K562 (cell line): ENCODE measurements around the gene HMGN2. TPM values are rescaled to one million over a fixed set of nuclear protein-coding genes. Genes with fewer than 3 reads are reported as not detected.

ENCODE experiments used
- CHD1 ChIP-seq: fragments of 200-600 bp; sonication (generic); IDR thresholded peaks from one replicate; pipeline ENCODE4 v1.6.1; 2012; ENCODE audit warnings: mild to moderate bottlenecking, moderate library complexity, low read length, inconsistent platforms
- CTBP1 ChIP-seq: fragments of 450-650 bp; IDR thresholded peaks from 2 replicates; pipeline ENCODE4 v1.6.1; 2016; ENCODE audit warnings: borderline replicate concordance
- E2F6 ChIP-seq, 2 experiments: IDR thresholded peaks; 2 replicates each; pipeline ENCODE4 v1.6.1; 2011; ENCODE audit warnings: borderline replicate concordance in 1 of 2, control low read depth in 1 of 2, low read depth in 1 of 2, low read length in 1 of 2, mild to moderate bottlenecking in 1 of 2, mixed read lengths in 1 of 2, moderate library complexity in 1 of 2; ENCODE audit not compliant: insufficient read depth in 1 of 2, insufficient read length in 1 of 2, poor library complexity in 1 of 2, severe bottlenecking in 1 of 2; ENCODE audit errors: extremely low read depth in 1 of 2
- GABPB1 ChIP-seq: sonication (generic); formaldehyde crosslinking; IDR thresholded peaks from 2 replicates; pipeline ENCODE4 v1.8.0; 2022; ENCODE audit warnings: mild to moderate bottlenecking, missing genetic modification reagents
- MEF2A ChIP-seq: IDR thresholded peaks from 2 replicates; pipeline ENCODE4 v1.6.1; 2011; ENCODE audit warnings: low read depth, mild to moderate bottlenecking, low read length, moderate library complexity; ENCODE audit not compliant: control insufficient read depth
- MLLT1 ChIP-seq, 2 experiments: fragments of 450-650 bp; IDR thresholded peaks; 2 replicates each; pipeline ENCODE4 v1.6.1; 2016
- RAD51 ChIP-seq: fragments of 450-650 bp; IDR thresholded peaks from 2 replicates; pipeline ENCODE4 v1.7.1; 2016; ENCODE audit warnings: low read depth, mild to moderate bottlenecking, borderline replicate concordance
- SRF ChIP-seq, 2 experiments: fragments of 250-450, 450-650 bp in 1 of 2; sonication (Bioruptor Pico) in 1 of 2; sonication (generic) in 1 of 2; formaldehyde crosslinking; IDR thresholded peaks; 2 replicates each; pipeline versions ENCODE4 v1.5.0 to v1.5.1; 2020 to 2022; ENCODE audit warnings: mild to moderate bottlenecking in 1 of 2, missing genetic modification reagents in 1 of 2
- SRSF7 ChIP-seq: fragments of 200-400 bp; formaldehyde crosslinking; optimal IDR thresholded peaks from 2 replicates; pipeline ENCODE3; 2017; ENCODE audit warnings: mild to moderate bottlenecking, low read depth, low read length
- TAF1 ChIP-seq: IDR thresholded peaks from 2 replicates; pipeline ENCODE4 v1.6.1; 2011; ENCODE audit warnings: mild to moderate bottlenecking, low read length, moderate library complexity; ENCODE audit not compliant: insufficient read depth, control insufficient read depth, severe bottlenecking; ENCODE audit errors: extremely low read depth
- TBL1XR1 ChIP-seq, 2 experiments: IDR thresholded peaks; 2 replicates each; pipeline ENCODE4 v1.6.1; 2012; ENCODE audit warnings: improper control_type of control experiment in 2 of 2, low read length in 2 of 2, mild to moderate bottlenecking in 1 of 2
- TEAD1 ChIP-seq, 2 experiments: fragments of 450-650 bp in 1 of 2; sonication (generic) in 1 of 2; formaldehyde crosslinking; IDR thresholded peaks; 2 replicates each; pipeline versions ENCODE4 v1.4.0 to v1.8.0; 2020 to 2022; ENCODE audit warnings: mild to moderate bottlenecking in 2 of 2, missing genetic modification reagents in 1 of 2
- ZNF232 ChIP-seq: sonication (generic); formaldehyde crosslinking; IDR thresholded peaks from 2 replicates; pipeline ENCODE4 v1.8.0; 2022; ENCODE audit warnings: mild to moderate bottlenecking, missing genetic modification reagents
- ZNF280B ChIP-seq: fragments of 250-450 bp; sonication (Bioruptor Pico); IDR thresholded peaks from 2 replicates; pipeline ENCODE4 v1.5.1; 2021; ENCODE audit warnings: mild to moderate bottlenecking
- ZNF511 ChIP-seq: sonication (generic); formaldehyde crosslinking; IDR thresholded peaks from 2 replicates; pipeline ENCODE4 v1.8.0; 2022; ENCODE audit warnings: mild to moderate bottlenecking, missing genetic modification reagents
- polyA plus RNA-seq, 8 experiments: library from polyadenylated mRNA; depleted of rRNA in 4 of 8; stranded (reverse) in 5 of 8; unstranded in 3 of 8; fragments of >200 nt; fragmentation: Nextera tagmentation in 2 of 8; fragmentation: Illumina TruSeq in 1 of 8; extraction: Ambion mirVana in 2 of 8; extraction: Trizol in 1 of 8; gene quantifications; 2 replicates each; pipeline versions ENCODE4 v1.2.1 to v1.2.3, GENCODE V29; 2011 to 2014; ENCODE audit warnings: inconsistent platforms in 1 of 8, missing spikeins in 1 of 8
- total RNA-seq, 7 experiments: library from RNA; depleted of rRNA in 6 of 7; stranded (reverse); fragments of >200 nt in 6 of 7; fragmentation: Illumina TruSeq in 2 of 7; extraction: Trizol in 2 of 7; gene quantifications; 2 replicates each; pipeline versions ENCODE4 v1.2.1 to v1.2.3, GENCODE V29; 2011 to 2021; ENCODE audit warnings: low replicate concordance in 1 of 7

HMGN2 gene
- total and polyA plus RNA-seq, 9 of the 15 experiments (the other 6 are each of a cell fraction or from before 2014, with no cell fraction given), result 370 to 1,354 (median 965) TPM

- TF ChIP-seq GABPB1 (CRISPR knock-in tag) (peak; percentile 80), SRF (CRISPR knock-in tag; IDR thresholded peaks at IDR 0.05) (no peak), MLLT1 (IDR thresholded peaks at IDR 0.05) (no peak), E2F6 (IDR thresholded peaks at IDR 0.05; ENCODE audit: borderline replicate concordance in 1 of 2, extremely low read depth in 1 of 2, insufficient read depth in 1 of 2, insufficient read length in 1 of 2, low read depth in 1 of 2, low read length in 1 of 2, poor library complexity in 1 of 2, severe bottlenecking in 1 of 2) (peak; percentile 53 to 93), ZNF232 (CRISPR knock-in tag) (0 out of 2 replicates have a peak, but pooled peaks have one; percentile 17), CTBP1 (peak; percentile 80), TBL1XR1 (IDR thresholded peaks at IDR 0.05; ENCODE audit: low read length in 2 of 2) (0 out of 4 replicates have a peak, but pooled peaks of 1 of the 2 experiments have one; percentile 0), CHD1 (peak; percentile 47), SRSF7 (no peak), TAF1 (peak; percentile 76), MEF2A (no peak), ZNF280B (no peak), RAD51 (peak; percentile 91), ZNF511 (CRISPR knock-in tag) (peak; percentile 90), TEAD1 (CRISPR knock-in tag; IDR thresholded peaks at IDR 0.05) (no peak; a peak in 1 of 4 replicates)
These were observed 28.4 kb downstream of the HMGN2 start (continued) for GRCh38 chr1:26500488-26501175.
